Measurements from ENCODE around the gene NRARP. TPM values are rescaled to one million over a fixed set of nuclear protein-coding genes. Genes with fewer than 3 reads are reported as not detected.

NRARP gene
- total RNA-seq, 1 experiment from 2014 or later, result not detected

DNA sequence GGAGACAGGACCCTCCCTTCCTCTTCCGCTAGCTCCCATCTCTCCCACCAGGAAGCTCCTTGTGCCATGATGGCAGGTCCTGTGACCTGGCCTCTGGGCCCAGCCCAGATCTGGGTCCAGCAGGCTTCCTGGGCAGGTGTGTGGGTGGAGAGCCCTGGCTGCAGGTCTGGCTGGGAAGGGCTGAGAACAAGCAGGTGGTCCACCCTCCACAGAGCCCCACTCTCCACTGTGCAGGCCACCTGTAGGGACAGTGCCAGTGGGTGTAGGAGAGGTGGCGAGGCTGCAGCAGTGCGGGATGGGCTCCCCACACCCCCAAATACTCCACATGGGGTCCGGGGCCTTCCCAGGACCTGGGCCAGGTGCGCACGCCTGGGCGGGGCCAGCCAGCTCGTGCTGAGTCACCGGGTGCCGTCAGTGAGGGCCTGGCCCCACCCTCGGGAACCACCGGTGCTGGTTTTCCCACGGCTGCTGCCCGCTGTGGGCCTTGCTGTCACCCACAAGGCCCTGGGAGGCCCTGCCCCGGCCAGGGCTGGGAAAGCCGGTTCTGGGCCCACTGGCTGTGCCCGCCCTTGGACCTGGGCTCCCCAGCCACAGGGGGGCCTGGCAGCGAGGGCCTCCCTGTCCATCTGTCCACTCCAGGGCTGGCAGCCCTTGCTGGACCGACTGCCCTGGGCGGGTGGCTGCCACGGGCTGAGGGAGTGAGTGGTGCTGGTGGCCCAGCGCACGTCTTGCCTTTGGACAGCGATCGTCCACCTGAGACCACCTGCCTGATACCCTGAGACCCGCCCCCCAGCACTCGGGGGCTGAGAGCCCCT is 9.3 kb upstream of the NRARP start:
- no peak for DNase-seq (ENCODE audit: low read depth)

DNA sequence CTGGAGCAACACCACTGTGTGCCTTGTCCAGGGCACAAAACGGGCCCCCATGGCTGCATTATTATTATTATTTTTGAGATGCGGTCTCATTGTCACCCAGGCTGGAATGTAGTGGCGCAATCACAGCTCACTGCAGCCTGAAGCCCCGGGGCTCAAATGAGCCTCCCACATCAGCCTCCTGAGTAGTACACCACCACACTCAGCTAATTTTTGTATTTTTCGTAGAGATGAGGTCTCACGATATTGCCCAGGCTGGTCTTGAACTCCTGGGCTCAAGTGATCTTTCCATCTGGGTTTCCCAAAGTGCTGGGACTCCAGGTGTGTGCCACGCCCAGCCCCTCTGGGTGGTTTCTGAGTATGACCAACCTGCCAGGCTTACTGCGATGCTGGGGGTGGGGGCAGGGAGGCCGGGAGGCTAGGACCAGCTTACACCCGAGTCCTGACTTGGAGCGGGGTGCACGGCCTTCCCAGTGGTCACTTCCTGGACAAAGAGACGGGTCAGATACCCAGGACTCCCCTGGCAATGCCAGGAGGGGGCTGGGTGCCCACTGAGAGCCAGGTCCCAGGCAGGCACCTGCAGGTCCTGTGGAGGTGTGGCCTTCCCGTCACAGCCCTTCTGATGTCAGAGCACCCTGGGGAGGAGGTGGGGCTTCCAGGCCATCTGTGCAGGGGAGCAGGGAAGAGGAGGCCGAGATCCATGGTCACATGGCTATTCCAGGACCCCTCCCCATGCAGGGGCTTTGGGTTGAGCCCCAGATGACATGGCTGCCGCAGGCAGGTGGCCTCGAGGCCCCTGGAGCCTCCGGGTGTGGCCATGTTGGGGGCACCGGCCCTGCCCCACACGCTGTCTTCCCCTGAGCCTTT is 8.3 kb upstream of the NRARP start:
- DNase-seq (ENCODE audit: low read depth), result no peak

- no peak for DNase-seq (ENCODE audit: low read depth)
Measured at GRCh38 chr9:137309368-137310188, 7.5 kb upstream of the NRARP start.

DNA sequence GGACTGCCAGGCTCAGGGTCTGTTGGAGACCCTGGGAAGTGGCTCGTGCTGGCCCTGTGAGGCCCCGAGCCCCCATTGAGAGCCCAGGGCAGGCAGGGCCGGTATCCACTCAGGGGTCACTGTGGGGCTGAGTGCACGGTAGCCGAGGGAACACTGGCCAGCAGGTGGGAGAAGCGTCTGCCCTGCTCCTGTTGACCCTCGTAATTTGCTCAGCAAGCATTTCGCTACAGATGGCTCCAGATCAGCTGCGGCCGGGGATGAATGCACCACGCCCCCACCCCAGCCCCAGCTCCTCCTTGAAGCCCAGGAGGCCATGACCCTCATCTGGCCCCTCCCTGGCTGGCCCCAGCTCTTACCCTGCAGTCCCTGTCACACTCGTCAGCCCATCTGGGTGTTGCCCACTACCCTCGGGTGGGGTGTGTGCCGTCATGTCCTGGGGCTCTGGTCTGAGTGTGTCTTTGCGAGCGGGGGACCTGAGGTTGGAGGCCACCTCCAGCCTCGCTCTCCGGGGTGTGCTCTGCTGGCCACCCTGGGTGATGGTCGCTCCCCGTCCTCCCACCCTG is 6.1 kb upstream of the NRARP start:
- DNase-seq (ENCODE audit: low read depth), result no peak

GRCh38 chr9:137307255-137308056 is 5.4 kb upstream of the NRARP start:
- DNase-seq (ENCODE audit: low read depth), result no peak

GRCh38 chr9:137306850-137307254 is 4.8 kb upstream of the NRARP start:
- no peak for DNase-seq (ENCODE audit: low read depth)

- DNase-seq (ENCODE audit: low read depth), result no peak
Measured at GRCh38 chr9:137306066-137306849, 4.2 kb upstream of the NRARP start.

- no peak for DNase-seq (ENCODE audit: low read depth)
Measured at GRCh38 chr9:137305798-137306065, 3.7 kb upstream of the NRARP start.

DNA sequence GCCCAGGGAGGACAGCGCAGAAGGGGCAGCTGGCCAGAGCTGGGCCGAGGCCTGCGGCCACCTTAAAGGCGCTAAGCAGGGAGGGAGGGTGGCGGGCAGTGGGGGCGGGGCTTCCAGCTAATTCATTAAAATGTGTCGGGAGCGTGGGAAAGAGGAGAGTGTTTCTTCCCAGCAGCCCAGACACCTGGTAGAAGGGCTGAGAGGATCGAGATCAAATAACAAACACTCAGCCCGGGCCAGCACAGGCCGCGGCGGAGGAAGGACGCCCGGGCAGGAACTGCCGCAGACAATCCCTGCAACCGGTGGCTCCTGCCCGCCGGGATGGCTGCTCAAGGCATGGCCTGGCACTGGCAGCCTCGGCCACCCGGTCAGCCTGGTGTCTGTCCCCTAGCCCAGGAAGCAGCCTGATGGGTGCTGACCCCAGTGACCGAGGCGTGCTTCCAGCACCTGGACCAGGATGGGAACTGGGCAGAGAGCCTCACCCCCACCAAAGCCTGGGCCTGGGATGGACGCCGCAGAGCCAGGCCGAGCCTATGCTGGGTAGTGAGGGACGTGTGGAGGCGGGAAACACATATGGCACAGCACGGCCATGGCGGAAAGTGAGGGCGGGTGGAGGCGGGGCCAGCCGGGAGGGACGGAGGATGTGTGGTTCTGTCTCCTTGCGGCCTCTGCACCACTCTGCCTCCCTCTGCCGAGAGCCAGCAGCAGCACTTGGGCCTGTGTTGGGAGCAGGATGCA is 3.2 kb upstream of the NRARP start:
- DNase-seq (ENCODE audit: low read depth), result no peak

GRCh38 chr9:137304383-137305059 is 2.5 kb upstream of the NRARP start:
- no peak for DNase-seq (ENCODE audit: low read depth)

GRCh38 chr9:137303893-137304382 is 1.9 kb upstream of the NRARP start:
- no peak for DNase-seq (ENCODE audit: low read depth)

DNA sequence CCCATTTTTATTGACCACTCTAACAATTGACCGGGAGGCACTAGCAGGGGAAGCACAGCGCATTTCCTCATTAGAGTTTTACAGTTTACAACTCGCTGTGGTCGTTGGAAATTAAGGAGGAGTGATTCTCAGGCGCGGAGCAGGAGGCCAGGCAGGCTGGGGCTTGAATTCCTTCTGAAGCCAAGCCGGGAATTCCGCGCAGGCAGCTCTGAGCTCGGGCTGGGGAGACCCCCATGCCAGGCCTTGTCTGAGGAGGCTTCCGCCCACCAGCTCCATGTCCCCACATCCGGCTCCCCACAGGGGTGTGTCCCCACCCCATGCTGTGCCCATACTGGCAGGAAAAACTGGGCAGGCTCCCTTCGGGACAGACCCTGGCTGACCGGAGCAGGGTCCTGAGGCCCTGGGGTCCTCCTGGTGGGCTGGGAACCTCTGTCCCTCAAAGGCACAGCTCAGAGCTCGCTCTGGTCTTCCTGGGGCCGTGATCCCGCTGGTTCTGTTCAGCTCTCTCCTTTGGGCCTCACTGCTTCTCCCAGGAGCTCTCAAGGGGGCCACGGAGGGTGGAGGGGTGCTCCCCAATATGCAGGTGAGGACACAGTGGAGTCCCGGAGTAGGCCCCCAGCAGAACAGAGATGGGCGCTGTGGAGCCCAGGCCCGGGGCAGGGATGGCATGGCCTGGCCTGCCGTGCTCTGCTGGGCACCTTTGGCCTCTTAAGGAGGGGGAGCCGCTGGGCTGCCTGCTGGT is 1.3 kb upstream of the NRARP start:
- no peak for DNase-seq (ENCODE audit: low read depth)

DNA sequence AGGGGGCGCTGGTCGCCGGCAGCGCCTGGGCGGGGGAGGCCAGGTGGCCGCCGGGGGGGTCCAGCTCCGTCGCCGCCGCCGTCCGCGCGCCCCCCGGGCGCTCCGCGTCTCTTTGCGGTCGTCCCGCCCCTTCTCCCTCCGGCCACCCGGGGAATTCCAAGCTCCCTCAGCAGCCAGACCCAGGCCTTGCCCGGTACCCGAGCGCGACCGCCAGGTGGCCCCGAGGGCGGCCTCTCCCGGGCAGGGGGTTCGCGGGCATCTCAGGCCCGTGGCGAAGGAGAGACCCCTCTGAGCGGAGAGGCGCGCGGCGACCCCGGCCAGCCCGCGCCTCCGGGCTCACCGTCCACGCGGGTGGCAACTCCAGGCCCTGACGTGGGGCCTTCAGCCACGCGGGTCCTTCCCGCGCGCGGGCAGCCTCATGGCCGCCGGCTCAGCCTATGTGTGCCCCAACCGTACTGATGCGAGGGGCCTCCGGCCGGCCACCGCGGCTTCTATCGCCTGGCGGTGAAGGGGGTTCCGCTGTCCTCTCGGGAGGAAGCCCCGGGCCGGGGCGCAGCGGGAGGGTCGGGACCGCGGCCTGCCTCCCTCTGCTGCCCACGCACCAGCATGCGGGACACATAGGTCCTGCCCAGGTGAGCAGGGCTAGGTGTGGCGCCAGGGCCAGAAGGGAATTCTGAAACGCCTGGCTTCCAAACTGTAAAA is 529 bp upstream of the NRARP start:
- no peak for DNase-seq (ENCODE audit: low read depth)

DNA sequence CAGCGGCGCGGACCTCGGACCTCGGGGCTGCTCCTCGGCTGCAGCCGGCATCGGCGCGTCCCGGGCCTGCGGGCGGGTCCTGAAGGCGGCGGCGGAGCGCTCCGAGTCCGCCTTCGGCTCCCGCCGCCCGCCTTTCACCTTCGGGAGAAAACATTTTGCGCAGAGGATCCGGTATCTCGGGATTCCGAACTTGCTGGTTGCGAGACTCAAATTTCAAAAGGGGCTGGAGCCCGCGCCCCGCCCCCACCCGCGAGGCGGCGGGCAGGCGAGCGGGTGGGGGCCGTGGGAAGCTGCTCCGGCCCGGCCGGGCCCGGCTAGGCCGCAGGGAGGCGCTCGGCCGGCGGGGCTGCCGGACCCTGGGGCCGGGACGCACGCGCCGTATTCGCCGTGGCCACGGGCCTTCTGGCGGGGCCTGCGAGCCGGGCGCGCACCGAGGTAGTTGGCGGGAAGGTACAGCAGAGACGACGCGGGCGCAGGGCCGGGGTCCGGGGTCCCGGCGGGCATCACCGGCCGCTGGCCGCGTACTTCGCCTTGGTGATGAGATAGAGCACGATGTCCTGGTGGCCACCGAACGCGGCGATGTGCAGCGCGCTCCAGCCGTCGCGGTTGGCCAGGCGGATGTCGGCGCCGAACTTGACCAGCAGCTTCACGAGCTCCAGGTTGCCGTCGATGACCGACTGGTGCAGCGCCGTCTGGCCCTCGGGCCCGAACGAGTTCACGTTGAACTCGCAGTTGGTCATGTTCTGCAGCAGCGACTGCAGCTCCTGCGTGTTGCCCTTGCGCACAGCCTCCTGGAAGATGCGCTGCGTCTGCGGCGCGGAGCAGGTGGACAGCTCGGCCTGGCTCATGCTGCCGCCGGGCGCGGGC is 757 bp downstream of the NRARP start:
- DNase-seq (ENCODE audit: low read depth), result peak; percentile 18

GRCh38 chr9:137300567-137301080 is 1.4 kb downstream of the NRARP start:
- no peak for DNase-seq (ENCODE audit: low read depth)

DNA sequence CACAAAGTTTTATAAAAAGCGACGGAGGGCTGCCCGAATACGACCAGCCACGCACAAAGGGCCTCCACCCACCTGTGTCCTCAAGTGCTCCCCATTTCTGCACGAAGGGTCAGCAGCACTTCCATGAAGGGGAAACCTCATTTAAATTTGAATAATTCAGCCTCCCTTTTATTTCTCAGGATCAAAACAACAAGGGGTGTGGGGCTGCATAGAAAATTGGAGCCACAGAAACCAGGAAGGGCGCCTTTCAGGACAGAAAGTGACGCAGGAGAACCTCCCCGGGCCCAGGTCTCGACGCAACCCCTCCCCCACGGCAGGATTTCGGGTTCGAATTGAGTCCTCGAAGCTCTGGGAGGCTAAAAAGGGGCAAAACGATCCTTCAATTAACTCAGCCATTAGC is 2.1 kb downstream of the NRARP start:
- DNase-seq (ENCODE audit: low read depth), result no peak
